Measurements from ENCODE around the gene EMSY.

Gene EMSY

GRCh38 chr11:76513654-76514034 lies 68.8 kb downstream of the EMSY start:
- DNase-seq (ENCODE audit: low read depth, low spot score): no peak

- no peak for DNase-seq (ENCODE audit: low read depth, low spot score)
Measured at GRCh38 chr11:76515494-76515893, 70.7 kb downstream of the EMSY start.

- no peak for DNase-seq (ENCODE audit: low read depth, low spot score)
Measured at GRCh38 chr11:76523147-76523546, 78.3 kb downstream of the EMSY start.

DNA sequence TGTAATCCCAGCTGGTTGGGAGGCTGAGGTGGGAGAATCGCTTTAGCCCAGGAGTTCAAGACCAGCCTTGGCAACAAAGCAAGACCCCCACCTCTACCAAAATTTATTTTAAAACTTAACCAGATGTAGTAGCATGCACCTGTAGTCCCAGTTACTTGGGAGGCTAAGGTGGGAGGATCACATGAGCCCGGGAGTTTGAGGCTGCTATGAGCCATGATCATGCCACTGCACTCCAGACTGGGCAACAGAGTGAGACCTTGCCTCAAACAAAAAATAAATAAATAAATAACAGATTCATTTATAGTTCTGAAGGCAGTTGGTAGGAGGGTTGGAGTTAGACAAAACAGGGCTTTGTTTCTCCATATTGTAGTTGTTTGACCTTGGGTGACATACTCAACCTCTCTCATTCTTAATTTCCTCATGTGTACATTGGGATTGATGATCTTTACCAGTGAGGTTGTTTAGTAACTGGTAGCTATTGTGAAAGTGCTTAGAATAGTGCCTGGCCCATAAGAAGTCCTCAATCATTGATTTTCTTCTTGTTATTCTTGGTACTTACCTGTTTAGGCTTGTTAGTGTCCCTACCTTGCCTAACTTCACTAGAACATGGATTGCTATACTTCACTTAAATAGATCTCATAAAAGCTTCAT lies 79.1 kb downstream of the EMSY start:
- no peak for DNase-seq (ENCODE audit: low read depth, low spot score)

DNA sequence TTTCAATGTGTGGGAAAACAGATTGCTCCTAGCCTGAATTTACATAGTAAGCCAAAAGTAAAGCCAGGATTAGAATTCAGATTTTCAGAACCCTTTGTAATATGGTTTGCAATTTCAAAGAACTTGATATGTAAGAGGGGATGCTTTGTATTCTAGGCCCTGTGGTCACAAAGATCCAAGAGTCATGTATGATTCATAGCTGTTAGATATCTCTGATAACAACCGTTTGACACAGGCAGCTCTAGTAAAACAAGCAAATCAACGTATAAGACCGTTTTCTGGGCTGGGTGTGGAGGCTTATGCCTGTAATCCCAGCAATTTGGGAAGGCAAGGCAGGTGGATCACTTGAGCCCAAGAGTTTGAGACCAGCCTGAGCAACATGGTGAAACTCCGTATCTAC lies 79.6 kb downstream of the EMSY start:
- no peak for DNase-seq (ENCODE audit: low read depth, low spot score)

DNA sequence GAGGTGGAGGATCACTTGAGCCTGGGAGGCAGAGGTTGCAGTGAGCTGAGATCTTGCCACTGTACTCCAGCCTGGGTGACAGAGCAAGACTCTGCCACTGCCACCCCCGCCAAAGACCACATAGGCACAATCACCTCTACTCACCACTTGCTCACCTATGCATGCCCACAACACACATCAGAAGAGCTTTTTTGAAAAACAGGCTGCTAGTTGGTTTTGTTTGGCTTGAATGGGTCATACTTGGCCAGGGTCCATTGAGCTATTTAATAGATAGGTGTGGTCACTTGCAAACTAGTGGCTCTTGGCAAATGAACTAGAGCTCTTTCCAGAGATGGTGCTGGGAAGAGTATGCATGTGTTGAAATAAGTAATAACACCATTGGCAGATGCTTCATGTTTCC lies 80.1 kb downstream of the EMSY start:
- DNase-seq (ENCODE audit: low read depth, low spot score): no peak

- DNase-seq (ENCODE audit: low read depth, low spot score): no peak
Measured at GRCh38 chr11:76526878-76527277, 82.1 kb downstream of the EMSY start.

- no peak for DNase-seq (ENCODE audit: low read depth, low spot score)
Measured at GRCh38 chr11:76542436-76542835, 97.6 kb downstream of the EMSY start.

DNA sequence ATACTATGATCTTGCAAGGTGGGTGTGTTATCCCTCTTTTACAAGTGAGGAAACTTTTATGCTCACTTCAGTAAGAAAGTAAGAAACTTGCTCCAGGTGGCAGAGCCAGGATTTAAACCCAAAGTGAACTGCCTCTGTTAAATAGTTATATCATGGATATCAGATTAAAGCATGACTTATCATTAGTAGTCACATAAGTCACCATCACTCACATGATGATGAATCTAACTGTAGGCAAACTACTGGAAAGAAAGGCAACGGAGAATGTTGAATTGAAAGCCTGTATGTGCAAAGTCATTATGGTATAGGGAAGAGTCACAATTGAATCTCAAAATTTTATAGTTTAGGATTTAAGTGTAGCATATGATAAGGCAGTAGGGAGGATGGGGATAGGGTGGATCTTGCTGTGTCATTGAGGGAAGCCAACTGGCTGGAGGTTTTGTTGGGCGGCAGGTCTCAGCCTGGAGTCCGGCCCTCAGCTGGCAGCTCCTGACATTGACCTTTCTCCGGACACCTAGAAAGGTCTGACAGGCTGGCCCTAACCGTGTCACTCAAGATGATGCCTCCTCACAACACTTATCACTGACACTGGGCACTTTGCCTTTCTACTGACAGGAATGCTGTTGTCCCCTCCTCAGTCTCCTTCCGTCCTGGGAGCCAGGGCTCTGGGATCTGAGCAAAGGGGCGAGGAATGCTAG lies 98.3 kb downstream of the EMSY start:
- no peak for DNase-seq (ENCODE audit: low read depth, low spot score)

GRCh38 chr11:76550781-76551180 lies 106.0 kb downstream of the EMSY start:
- DNase-seq (ENCODE audit: low read depth, low spot score): no peak

- DNase-seq (ENCODE audit: low read depth, low spot score): no peak
Measured at GRCh38 chr11:76551400-76551799, 106.6 kb downstream of the EMSY start.

DNA sequence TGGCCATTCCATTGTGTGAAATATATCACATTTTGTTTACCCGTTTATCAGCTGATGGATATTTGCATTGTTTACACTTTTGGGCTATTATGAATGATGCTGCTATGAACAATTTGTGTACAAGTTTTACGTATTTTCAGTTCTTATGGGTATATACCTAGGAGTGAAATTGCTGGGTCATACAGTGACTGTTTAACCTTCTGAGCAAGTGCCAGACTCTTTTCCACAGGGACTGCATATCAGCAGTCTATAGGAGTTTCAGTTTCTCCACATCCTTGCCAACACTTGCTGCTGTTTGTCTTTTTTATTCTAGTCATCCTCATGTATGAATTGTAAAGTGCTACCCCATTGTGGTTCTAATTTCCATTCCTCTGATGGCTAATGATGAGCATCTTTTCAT lies 108.2 kb downstream of the EMSY start:
- DNase-seq (ENCODE audit: low read depth, low spot score): no peak

- DNase-seq (ENCODE audit: low read depth, low spot score): no peak
Measured at GRCh38 chr11:76553554-76554476, 109.0 kb downstream of the EMSY start.

DNA sequence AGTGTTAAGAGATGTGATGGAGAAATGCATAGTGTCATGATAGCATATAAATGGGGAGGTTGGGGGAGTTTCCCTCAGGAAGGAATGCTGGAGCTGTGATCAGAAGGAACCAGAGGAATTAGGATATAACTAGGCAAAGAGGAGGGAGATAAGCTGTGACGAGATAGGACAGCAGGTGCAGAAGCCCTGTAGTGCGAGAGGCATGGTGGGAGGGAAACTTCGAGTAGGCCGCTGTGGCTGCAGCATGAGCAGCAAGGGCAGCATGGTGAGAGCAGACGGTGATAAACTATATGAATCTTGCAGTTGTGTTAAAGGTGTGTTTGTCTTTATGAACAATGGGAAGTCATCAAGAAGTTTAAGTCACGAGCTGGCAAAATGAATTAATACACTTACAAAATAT lies 109.9 kb downstream of the EMSY start:
- DNase-seq (ENCODE audit: low read depth, low spot score): no peak

- DNase-seq (ENCODE audit: low read depth, low spot score): no peak
Measured at GRCh38 chr11:76557466-76557865, 112.6 kb downstream of the EMSY start.

- no peak for DNase-seq (ENCODE audit: low read depth, low spot score)
Measured at GRCh38 chr11:76558473-76558872, 113.7 kb downstream of the EMSY start.

DNA sequence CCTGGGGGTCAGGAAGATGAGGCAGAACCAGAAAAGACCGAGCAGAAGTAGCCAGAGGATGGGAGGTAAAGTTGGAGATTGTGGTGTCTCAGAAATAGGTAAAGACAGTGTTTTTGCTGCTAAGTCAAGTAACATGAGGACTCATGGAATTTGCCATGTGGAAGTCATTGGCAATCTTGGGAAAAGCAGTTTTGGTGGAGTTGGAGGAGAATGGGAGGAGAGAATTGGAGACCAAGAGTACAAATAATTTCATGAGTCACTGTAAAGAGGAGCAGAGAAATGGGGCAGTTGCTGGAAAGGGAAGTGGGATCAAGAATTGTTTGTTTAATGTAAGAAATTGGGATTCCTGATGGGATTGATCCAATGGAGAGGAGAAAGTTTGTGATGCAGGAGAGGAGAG lies 114.1 kb downstream of the EMSY start:
- DNase-seq (ENCODE audit: low read depth, low spot score): no peak

GRCh38 chr11:76559346-76559745 lies 114.5 kb downstream of the EMSY start:
- DNase-seq (ENCODE audit: low read depth, low spot score): no peak

GRCh38 chr11:76560219-76560618 lies 115.4 kb downstream of the EMSY start:
- no peak for DNase-seq (ENCODE audit: low read depth, low spot score)

DNA sequence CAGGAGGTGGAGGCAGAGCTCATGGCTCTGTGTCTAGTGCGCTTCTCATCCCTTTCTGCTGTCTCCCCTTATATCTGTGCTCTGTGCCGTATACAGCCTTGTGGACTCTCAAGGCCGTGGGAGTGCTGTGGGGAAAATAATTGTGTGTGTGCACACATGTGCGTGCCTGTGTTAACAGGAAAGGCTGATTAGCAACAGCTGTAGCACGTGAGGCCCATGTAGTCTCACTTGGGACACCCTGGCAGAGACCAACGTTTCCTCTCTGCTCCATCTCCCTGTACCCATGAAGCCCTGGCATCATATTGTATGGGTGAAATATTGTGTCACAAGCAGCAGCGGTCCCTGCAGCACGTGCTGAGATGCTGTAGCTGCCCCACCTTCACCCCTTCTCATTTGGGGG lies 116.4 kb downstream of the EMSY start:
- no peak for DNase-seq (ENCODE audit: low read depth, low spot score)

- DNase-seq (ENCODE audit: low read depth, low spot score): no peak
Measured at GRCh38 chr11:76562541-76562940, 117.7 kb downstream of the EMSY start.

GRCh38 chr11:76564364-76564763 lies 119.5 kb downstream of the EMSY start:
- no peak for DNase-seq (ENCODE audit: low read depth, low spot score)

- DNase-seq (ENCODE audit: low read depth, low spot score): no peak
Measured at GRCh38 chr11:76566811-76567210, 122.0 kb downstream of the EMSY start.
